Cerebellar cortex (tissue), 1 donor: ENCODE results near the gene PTOV1.

ENCODE experiments used
- DNase-seq: peaks from one replicate; pipeline ENCODE4 v3.0.0-alpha.2; 2015; ENCODE audit warnings: low spot score

Gene PTOV1

DNA sequence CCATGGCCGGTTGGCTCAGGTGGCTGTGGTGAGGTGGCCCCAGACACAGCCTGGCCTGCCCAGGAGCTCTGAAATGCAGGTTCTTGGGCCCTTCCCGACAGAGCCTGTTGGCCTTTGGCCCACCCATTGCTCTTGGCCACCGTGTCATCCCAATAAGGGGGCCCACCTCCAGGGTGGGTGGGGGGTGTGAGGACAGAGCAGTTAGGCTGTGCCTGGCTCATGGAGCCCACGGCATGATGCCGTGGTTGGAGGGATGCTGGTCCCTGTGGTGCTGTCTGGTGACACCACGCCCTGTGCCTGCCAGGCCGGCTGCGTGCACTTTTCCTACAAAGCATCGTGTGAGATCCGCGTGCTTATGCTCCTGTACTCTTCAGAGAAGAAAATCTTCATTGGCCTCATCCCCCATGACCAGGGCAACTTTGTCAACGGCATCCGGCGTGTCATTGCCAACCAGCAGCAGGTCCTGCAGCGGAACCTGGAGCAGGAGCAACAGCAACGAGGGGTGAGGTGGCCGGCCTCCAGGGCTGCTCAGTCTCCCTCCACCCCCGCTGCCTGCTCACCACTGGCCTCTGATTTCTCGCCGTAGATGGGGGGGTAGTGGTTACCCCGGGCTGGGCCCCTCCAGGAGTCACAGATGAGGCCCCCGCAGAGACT lies 8.8 kb downstream of the PTOV1 start:
- no peak for DNase-seq

DNA sequence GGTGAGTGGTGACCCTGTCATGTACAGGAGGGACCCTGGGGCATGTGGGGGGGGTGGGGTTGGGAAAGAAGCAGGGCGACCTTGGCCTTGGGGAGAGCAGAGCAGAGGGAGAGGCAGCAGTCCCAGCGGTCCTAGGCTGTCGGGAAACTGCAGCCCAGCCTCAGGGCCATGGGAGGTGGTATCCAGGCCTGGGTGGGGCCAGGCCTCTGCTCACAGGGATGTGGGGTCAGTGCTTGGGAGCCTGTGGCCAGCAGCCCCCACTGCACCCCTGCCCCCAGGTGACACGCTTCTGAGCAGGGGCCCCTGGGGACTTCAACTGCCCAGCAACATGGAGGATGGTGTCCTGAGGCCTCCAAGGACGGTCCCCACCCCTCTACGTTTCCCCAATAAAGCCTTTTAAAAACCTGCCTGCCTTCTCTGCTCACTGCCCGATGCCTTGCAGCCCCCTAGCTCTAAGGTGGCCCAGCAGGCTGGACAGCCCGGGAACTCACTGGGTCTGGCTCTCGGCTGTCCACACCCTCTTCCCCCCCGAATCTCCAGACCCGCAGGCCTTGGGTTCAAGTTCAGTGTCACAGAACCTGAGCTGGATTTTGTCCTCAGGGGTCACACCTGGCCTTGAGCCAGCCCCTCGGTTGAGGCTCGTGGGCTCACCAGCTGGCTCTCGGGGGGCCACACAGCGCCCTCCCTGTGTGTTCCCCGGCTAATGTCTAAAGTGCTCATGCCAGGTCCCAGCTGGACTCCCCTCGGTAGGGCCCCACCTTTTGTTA lies 9.6 kb downstream of the PTOV1 start:
- DNase-seq: no peak

DNA sequence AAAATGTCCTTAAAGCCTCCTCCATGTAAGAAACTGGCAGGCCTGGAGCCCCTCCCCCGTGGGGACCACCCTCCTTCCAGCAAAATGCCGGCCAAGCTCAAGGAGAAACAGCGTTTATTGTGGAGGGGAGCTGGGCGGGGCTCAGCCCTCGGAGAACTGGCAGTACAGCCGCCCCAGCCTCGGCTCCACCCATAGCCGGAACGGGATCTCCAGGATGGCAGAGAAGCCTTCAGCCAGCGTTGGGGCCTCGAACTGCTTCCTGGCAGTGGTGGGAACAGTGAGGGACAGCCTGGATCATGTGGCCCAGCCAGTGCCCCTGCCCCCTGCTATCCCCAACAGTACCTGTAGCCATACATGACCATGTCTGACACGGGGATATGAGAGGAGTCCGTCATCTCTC lies 10.1 kb downstream of the PTOV1 start:
- DNase-seq: peak; percentile 70

- no peak for DNase-seq
These were observed 10.8 kb downstream of the PTOV1 start for GRCh38 chr19:49861541-49862378.

GRCh38 chr19:49862391-49863253 lies 11.7 kb downstream of the PTOV1 start:
- no peak for DNase-seq

DNA sequence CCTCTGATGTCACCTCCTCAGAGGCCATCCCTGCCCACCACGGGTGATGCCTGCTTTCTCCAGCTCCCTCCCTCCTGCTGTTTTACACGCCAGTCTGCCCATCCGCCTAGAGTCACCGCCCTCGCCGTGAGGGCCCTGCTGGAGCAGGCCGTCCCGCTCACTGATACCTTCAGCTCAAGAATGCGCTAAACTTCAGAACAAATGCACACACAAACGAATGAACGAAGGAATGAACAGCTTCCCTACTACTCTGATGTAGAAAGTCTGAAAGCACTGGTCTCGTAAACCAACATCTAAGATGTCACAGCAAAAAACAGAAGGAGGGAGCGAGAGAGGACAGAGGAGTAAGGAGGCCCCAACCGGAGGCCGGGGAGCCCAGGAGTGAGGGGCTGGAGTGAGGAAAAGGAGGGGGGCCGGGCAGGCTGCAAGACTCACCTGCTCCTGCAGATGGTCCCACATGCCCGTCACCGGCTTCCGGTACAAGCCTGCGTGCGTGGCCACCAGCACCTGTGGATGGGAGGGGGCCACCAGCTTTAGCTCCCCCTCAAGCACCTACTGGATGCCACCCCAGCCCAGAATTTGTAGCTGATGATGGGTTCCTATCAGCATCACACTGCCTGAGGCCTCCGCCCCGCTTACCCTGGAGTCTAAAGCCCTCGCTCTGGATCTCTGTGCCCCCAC lies 12.4 kb downstream of the PTOV1 start:
- no peak for DNase-seq

- no peak for DNase-seq
These were observed 13.0 kb downstream of the PTOV1 start for GRCh38 chr19:49863935-49864320.

DNA sequence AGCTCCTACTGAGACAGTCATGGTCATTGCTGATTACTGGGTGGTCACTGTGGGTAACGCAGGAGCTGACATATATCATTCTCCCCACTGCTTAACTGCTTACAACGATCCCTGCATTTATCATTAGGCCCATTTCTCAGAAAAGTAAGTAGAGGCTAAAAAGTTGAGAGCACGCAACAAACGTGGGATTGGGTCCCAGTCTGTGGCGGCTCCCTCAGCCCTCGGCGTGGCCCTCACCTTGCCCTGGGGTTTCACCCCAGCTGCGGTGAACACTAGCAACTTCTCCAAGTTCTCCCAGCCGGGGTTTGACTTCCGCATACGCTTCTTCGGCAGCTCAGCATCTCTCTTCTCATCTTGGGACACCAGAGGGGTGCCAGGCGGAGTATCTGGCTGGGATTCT lies 13.9 kb downstream of the PTOV1 start:
- no peak for DNase-seq

DNA sequence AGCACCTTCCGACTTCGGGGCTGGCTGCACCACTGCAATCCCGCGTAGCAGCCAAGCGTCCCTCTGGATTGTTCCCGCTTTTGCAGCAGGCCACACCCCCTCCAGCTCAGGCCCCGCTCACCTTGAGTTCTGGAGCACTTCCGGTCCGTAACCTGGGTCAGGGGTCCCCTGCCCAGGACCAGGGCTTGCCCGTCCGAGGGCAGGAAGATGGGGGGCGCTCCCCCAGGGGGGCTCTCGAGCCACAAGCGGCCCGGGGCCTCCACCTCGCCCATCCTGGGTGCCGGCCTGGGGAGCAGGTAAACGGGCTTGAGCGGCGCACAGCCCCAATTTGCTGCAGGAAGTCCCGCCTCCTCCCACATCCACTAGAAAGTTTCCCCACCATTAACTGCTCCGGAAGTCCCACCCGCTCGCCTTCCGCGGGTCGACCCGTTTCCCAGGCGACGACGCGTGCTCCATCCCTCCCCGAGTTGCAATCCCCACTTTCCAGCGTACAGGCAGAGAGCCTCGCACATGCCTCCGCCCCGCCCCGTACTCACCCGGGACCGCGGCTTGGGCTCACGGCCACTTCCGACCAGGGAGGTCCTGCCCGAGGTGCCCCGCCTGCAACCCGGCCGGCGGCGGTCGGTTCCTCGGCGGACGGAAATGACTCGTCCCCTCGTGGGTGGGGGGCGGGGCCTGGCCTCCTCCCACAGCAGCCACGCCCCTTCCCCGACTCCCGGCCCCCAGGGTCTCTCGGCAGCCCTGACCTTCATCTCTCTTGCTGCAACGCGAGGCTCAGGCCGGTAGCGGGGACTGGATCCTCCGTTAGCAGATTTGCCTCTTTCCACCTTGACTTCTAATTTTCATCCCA lies 16.2 kb downstream of the PTOV1 start, which contains the start of gene PNKP:
PNKP (minus strand) TSS at position 644 of the 850 bp plus-strand sequence; CDS start at position 272, 372 bp downstream.
- peak; percentile 96 for DNase-seq

DNA sequence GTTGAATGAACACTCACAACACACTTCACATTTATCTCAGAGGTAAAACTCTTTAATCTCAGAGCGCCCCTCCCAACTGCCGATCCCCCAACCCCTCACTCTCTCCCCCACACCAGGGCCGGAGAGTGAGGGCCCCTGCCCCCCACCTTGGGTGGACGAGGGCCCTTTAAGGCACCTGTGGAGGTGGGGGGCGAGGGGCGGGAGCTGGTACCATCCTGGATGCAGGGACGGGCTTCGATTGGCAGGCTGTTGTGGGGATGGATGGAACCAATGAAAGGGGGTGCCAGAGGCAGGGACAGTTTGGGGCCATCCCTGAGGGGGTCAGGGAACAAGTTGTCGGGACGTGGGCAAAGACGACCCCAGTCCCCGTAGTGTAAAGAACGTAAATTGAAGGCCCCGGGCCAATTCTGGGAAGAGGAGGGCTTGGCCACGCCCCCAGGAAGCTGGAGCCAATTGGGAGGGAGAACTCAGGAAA lies 18.1 kb downstream of the PTOV1 start:
- DNase-seq: no peak

DNA sequence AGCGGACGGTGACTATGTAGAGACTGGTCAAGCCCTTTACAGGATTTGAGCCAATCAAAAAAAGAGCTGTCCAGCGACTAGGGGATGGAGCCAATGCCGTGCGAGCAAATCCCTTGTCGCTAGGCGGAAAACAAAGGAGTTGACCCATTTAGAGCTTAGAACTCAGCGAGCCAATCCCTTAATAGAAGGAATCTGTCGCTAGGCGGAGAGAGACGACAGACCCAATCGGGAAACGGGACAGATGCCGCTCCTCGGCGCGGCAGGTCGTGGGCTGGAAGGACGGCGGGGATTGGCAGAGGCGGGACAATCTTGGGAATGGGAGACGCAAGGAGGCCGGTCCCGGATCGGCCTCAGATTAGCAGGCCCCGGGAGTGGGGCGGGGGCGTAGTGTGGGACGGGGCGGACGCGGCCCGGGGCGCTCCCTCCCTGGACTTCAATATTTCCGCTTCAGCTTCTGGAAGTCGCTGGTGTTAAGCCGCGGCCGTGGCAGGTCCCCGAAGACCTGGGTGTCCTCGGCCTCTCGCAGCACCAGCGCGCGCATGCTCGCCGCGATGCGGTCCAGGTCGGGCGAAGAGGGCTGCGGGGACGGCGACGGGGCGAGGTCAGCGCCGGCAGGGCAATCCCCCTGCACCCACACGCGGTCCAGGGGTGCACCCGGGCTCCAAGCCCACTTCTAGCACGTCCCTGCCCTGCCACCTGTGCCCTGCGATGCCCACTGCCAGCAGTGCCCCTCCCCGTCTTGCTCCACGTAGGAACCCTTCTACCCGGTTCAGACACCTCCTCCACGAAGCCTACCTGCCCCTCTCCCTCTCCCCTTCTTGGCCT lies 18.7 kb downstream of the PTOV1 start:
- peak; percentile 100 for DNase-seq

DNA sequence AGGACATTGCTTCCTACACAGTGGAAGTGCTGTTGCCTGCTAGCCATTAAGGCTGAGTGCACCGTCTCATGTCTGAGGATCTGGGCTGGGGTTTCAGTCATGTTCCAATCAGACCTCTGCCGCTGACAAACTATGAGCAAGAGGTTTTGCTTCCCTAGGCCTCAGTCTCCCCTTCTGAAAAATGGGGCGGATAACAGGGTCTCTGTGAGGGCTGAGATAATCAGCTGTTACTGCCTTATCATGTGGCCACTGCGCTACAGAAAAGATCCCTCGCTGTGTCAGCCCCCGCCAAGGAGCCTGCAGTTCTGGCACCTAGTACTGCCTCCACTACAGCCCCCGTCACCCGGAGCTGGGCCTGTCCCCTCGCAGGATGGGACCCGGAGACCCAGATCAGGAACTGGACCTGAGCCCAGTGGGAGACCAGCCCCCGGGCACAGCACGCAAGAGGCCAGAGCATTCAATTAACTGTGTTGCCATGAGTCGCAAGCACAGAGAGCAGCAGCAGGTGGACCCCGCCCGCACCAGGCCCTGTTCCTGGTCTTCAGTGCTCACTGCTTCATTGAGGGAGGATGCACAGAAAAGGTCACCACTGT lies 19.4 kb downstream of the PTOV1 start:
- no peak for DNase-seq

DNA sequence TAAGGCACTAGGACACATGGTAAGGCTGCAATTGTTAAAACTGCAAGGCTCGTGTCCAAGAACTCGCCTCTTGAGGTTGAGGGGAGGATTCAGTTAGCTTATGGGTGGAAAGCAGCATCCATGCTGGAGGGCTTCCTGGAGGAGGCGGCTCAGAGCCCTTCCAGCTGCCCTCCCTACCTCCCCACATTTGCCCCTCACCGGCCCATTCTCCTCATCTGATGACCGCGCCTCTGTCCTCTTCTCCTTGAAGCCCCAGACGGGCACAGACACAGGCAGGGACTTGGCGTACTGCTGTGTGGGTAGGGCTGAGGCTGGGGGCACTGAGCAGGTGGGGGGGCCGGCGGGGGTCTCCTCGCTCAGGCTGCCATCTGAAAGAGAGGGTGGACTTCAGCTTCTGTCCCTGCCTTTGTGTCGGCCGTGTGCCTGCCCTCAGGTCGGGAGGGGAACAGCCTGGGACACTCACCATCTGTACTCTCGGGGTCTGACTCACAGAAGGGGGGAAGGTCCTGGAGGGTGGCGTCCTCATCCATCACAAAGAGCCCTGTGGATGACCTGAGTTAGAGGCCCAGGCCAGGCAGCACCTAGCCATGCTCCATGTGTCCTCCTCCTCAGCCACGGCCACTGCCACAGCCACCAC lies 20.5 kb downstream of the PTOV1 start:
- DNase-seq: no peak

DNA sequence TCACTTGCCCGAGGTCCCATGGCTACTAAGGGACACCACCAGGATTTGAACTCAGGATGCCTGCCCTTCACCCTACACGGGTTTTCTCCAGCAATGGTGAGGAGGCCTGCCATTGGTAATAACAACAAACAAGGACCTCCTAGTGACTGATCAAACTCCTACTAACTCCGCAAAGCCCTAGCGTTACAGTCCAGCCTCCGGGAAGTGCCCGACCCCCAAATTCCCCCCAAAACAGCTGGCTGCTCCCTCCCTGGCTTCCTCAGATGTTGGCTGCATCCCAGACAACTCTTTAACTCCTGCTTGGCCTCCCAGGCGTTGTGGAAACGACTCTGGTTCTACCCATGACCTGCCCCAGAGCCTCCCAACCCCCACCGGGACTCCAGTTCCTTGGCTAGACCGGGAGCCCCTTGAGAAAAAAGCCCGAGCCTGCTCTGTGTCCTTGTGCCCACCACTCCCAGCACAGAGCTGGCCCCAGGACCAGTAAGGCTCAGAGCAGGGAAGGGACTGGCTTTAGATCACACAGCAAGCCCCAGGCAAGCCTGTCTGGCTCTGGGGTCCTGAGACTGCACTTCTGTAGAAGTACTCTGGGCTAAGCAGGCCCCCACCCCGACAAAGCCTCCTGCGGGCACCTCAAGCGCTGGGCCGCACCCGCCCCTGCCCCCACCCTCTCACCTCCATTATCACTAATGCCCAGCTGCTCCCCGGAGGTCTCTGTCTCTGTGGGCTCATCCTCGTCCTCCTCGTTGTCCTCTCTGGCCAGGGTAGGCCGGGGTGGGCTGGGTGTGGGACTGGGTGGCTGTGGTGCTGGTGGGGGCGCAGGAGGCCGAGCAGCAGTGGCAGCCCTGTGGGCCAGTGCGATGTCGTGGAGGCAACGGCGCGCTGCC lies 21.5 kb downstream of the PTOV1 start:
- no peak for DNase-seq

GRCh38 chr19:49873129-49873521 lies 22.2 kb downstream of the PTOV1 start:
- no peak for DNase-seq

DNA sequence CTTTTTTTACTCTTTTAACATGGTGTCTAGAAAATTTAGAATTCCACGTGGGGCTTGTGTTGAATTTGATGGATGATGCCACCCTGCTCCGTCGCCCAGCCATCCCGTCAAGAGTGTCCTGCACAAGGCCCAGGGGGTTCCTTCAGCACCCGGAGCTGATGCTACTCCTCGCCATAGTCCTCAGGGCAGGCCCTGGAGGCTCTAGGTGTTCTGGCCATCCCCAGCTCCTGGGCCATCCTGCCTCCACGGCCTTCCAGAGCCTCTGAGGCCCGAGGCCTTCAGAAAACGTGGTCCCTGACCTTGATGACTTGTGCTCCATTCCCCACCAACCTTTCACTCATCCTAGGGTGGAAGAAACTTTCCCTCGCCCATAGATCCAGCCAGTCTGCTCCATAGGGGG lies 22.9 kb downstream of the PTOV1 start:
- DNase-seq: no peak

DNA sequence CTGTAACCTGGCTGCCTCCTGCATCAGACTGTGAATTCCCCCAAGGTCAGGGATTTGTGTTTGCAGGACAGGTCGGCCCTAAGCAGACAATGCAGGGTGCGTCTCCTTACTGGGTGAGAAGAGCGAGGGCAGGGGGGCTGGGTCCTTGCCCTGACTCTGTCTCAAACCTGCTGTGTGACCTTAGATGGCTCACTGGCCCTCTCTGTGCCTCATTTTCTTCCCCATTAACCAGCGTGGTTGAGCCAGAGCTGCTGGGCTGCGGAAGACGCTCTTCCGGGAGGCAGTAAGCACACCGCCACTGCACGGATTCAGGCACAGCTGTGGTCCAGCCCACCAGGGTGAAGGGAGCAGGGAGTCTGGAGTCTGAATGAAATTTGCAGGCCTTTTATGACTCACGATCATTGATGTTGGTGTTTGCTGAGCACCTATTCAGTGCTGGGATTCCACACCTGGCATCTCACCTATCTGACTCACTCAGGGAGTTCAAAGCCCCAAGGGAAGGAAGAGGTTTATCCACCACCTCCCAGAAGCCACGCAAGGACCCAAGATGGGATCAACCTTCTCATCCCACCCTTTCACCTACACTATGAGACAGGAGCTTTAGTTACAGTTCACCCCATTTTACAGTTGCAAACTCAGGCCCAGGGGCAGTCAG lies 23.7 kb downstream of the PTOV1 start:
- DNase-seq: no peak
